NCI-H82 (cell line): ENCODE measurements around the gene EHD4.

Experiments used
- DNase-seq: peaks from one replicate; lab custom pipeline; 2025; lab: John Stamatoyannopoulos, UW

The EHD4 gene

GRCh38 chr15:41980654-41981323 is 8.4 kb upstream of the EHD4 start:
- DNase-seq, result no peak

GRCh38 chr15:41979493-41980266 is 7.3 kb upstream of the EHD4 start:
- DNase-seq, result no peak

- no peak for DNase-seq
Observed at GRCh38 chr15:41978534-41978933, 6.2 kb upstream of the EHD4 start.

DNA sequence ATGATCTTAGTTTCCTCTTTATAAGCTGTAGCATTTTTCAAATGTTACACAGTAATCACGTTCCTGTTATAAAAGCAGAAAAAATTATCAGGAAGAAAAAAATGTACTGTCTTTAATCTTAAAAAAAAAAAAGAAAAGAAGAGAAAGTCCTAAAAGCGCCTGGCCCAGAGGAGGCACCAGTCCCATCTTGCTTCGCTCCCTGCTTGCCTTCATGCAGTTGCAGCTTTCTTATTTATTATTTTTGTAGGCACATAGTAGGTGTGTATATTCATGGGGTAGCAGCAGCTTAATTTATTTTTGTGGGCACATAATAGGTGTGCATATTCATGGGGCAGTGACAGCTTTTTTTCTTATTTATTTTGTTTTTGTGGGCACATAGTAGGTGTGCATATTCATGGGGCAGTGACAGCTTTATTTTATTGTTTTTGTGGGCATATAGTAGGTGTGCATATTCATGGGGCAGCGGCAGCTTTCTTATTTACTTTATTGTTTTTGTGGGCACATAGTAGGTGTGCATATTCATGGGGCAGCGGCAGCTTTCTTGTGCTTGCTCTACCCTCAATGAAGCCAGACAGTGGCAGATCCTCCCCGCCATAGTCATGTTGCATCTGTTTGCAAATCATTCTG is 5.5 kb upstream of the EHD4 start:
- DNase-seq, result no peak

- DNase-seq, result no peak
Observed at GRCh38 chr15:41975669-41976068, 3.3 kb upstream of the EHD4 start.

DNA sequence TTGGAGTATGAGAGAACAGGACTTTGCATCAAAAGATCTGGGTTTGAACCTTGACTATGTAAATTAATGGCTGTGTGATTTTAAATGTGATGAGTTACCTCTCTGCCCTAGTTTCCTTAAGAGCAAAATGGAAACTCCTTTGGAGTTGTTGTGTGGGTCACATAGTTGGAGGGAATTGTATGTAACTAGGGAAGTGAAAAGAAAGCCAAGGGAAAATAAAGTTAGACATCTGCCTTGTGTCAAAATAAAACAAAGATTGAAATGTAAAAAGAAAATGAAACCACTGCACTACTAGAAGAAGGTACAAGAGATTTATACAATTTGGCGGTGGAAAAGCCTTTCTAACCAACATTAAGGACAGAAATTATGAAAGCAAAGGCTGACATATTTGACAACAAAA is 1.7 kb upstream of the EHD4 start:
- no peak for DNase-seq

GRCh38 chr15:41971895-41972252 is 483 bp downstream of the EHD4 start:
- DNase-seq, result no peak

- DNase-seq, result peak; percentile 76
Observed at GRCh38 chr15:41971089-41971894, 1.1 kb downstream of the EHD4 start.

GRCh38 chr15:41970456-41970855 is 1.9 kb downstream of the EHD4 start:
- no peak for DNase-seq

DNA sequence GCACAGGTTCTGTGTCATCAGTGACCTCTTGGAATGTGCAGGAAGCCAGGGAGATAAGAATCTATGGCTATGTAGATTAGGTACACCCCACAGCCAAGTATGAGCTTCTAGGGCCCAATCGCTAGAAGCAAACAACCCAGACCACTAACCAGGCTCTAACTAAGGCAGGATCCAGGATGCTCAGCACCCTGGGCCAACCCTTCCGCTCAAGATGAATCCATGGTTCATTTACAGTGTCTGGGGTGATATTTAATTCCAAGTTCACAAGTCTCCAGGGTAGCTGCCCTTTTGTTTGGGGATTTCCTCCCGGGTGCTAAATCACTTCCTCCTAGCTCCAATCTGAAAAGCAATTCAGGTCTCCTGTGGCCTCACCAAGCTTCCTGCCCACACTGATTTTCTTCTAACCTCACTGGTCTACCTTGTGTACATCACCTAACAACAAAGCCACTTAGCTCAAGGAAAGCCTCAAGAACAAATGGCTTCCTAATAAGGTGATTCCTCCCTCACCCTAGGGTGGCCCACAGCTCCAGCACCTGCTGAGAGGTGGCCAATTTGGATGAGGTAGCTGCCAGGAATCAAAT is 2.4 kb downstream of the EHD4 start:
- DNase-seq, result no peak

GRCh38 chr15:41968701-41969100 is 3.7 kb downstream of the EHD4 start:
- DNase-seq, result no peak

- peak; percentile 62 for DNase-seq
Observed at GRCh38 chr15:41967506-41968206, 4.7 kb downstream of the EHD4 start.

- no peak for DNase-seq
Observed at GRCh38 chr15:41966920-41967465, 5.4 kb downstream of the EHD4 start.

DNA sequence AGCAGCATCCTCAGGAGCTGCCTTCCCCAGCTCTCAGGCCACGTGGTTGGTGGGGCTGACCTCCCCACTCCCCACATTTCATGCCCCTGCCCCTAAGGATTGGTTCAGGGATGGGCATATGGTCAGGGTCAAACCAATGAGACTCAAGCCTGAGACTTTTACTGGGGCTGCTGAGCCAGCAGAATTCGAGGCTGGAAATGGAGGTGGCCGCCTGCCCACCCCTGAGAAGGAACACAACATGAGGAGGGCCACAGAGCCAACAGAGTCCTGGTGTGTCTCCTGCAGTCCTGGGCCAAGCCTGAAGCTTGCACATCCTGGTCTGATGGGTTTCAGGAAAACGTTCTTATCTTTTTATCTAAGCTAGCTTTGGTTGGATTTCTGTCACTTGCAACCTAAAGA is 5.9 kb downstream of the EHD4 start:
- DNase-seq, result no peak

- no peak for DNase-seq
Observed at GRCh38 chr15:41965441-41966413, 6.6 kb downstream of the EHD4 start.

DNA sequence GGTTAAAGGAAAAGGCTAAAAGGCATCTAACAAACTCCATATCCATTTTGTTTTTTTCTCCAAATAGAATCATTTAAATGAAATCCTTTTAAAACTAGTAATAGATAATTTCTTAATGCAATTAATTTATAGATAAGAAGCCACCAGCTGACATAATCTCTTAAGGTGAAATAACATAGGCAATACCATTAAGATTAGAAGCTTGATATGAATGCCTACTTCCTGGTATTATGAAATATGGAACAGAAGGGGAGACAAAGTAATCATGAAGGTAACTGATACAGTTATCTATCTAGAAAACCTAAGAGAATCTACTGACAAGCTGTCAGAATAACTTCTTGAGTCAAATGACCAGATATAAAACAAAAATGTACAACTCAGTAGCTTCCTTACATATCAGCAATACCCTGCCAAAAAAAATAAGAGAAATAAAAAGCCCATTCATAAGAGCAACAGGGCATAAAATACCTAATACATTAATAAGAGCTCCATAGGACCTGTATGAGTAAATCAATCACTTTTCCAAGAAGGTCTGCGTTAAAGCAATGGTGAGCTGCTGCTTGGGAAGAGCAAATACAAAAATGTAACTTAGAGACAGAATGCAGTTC is 10.7 kb downstream of the EHD4 start:
- DNase-seq, result no peak

GRCh38 chr15:41961001-41961518 is 11.3 kb downstream of the EHD4 start:
- DNase-seq, result no peak

DNA sequence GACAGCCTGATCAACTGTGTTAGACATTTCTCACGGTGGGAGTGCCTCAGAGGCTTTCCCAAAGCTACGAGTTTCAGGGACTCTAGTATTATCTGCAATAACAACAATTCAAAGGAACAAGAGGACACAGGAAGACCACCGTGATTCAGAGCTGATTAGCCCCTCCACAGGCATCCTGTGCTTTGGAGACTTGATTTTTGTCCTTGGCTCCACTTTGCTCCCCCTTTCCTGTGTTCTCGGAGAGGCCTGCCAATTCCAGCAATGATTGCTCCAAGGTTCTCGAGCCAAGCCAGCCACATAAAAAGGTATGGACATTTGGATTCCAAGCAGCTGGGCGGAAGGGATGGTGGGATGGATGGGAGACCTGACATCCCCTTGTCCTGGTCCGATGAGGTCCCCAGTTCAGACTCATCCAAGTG is 14.3 kb downstream of the EHD4 start:
- DNase-seq, result no peak
